OCI-LY7 (cell line): ENCODE measurements around the gene MIER2. TPM values are rescaled to one million over a fixed set of nuclear protein-coding genes. Genes with fewer than 3 reads are reported as not detected.

Experiments used
- BruUV-seq: library from RNA; stranded (reverse); fragments of 400-500 nt; replicated peaks from 2 replicates; lab custom pipeline; 2021; lab: Mats Ljungman, UMichigan
- CTCF ChIA-PET: fragments of 300-600 bp; sonication (Branson Sonifier 250); formaldehyde crosslinking; loops from one replicate; lab custom pipeline; 2022; ENCODE audit warnings: antibody characterized with exemption; ENCODE audit not compliant: unreplicated experiment; lab: Charles Lee
- POLR2A ChIA-PET: fragments of 300-600 bp; sonication (Branson Sonifier 250); formaldehyde crosslinking; loops from one replicate; lab custom pipeline; 2022; ENCODE audit warnings: antibody characterized with exemption; lab: Charles Lee
- DNase-seq: peaks from one replicate; pipeline ENCODE4 v3.0.0-alpha.2; 2015; ENCODE audit warnings: low spot score
- H2AFZ ChIP-seq: fragments of 200-600 bp; sonication (generic), shearing (Covaris generic); 2 replicates; pipeline ENCODE4 v1.6.1; 2014; ENCODE audit warnings: mild to moderate bottlenecking, antibody characterized with exemption, low read length, moderate library complexity
- H3K27ac ChIP-seq: fragments of 200-600 bp; sonication (generic); 2 replicates; pipeline ENCODE4 v1.5.1; 2014; ENCODE audit warnings: mixed run types, low read depth, mild to moderate bottlenecking, moderate library complexity, low read length, inconsistent platforms; ENCODE audit not compliant: poor library complexity, severe bottlenecking
- H3K36me3 ChIP-seq: fragments of 200-600 bp; sonication (generic); 2 replicates; pipeline ENCODE4 v1.6.1; 2014; ENCODE audit warnings: mild to moderate bottlenecking, antibody characterized with exemption, low read length, moderate library complexity, mixed read lengths; ENCODE audit not compliant: insufficient read depth
- H3K4me1 ChIP-seq: fragments of 200-600 bp; sonication (generic); 2 replicates; pipeline ENCODE4 v1.5.1; 2014; ENCODE audit warnings: mild to moderate bottlenecking, low read length; ENCODE audit not compliant: insufficient read depth, poor library complexity, severe bottlenecking
- H3K4me2 ChIP-seq: fragments of 200-600 bp; sonication (generic); 2 replicates; pipeline ENCODE4 v1.6.1; 2014; ENCODE audit warnings: mild to moderate bottlenecking, low read length
- H3K4me3 ChIP-seq: fragments of 200-600 bp; sonication (generic); 2 replicates; pipeline ENCODE4 v1.5.1; 2014; ENCODE audit warnings: mild to moderate bottlenecking, low read depth, low read length; ENCODE audit not compliant: poor library complexity, severe bottlenecking
- H3K79me2 ChIP-seq: fragments of 200-600 bp; sonication (generic); 2 replicates; pipeline ENCODE4 v1.6.1; 2016; ENCODE audit warnings: low read depth, mild to moderate bottlenecking, low read length, moderate library complexity, mixed read lengths; ENCODE audit not compliant: insufficient read depth
- H3K9me2 ChIP-seq: fragments of 200-600 bp; sonication (generic); 2 replicates; pipeline ENCODE4 v1.6.1; 2016; ENCODE audit warnings: mild to moderate bottlenecking, low read length, mixed read lengths; ENCODE audit not compliant: insufficient read depth
- H3K9me3 ChIP-seq: fragments of 200-600 bp; sonication (generic); 2 replicates; pipeline ENCODE4 v1.6.1; 2014; ENCODE audit warnings: mild to moderate bottlenecking, mixed run types, low read length, mixed read lengths
- H4K20me1 ChIP-seq: fragments of 200-600 bp; sonication (generic); 2 replicates; pipeline ENCODE4 v1.6.1; 2014; ENCODE audit warnings: mild to moderate bottlenecking, antibody characterized with exemption, low read length, moderate library complexity, mixed read lengths; ENCODE audit not compliant: insufficient read depth
- CTCF ChIP-seq: fragments of 200-600 bp; sonication (generic); conservative IDR thresholded peaks from 2 replicates; pipeline ENCODE4 v1.5.1; 2014; ENCODE audit warnings: mild to moderate bottlenecking, antibody characterized with exemption, low read length, moderate library complexity, mixed read lengths
- EZH2phosphoT487 ChIP-seq: fragments of 200-600 bp; sonication (generic); IDR thresholded peaks from 2 replicates; pipeline ENCODE4 v1.6.1; 2018; ENCODE audit warnings: low read depth, borderline replicate concordance, mild to moderate bottlenecking, mixed run types, antibody characterized with exemption, low read length, moderate library complexity, mixed read lengths
- intact Hi-C: fragments of 100-400 bp; cut with micrococcal nuclease; formaldehyde crosslinking; loops from one replicate; pipeline ENCODE4 v1.10.0; 2022; ENCODE audit not compliant: unreplicated experiment
- total RNA-seq, 2 experiments: library from RNA; depleted of rRNA in 1 of 2; stranded (reverse); fragments of >200 nt in 1 of 2; shearing (Covaris generic) in 1 of 2; gene quantifications; 2 replicates each; pipeline ENCODE4 v1.2.3, GENCODE V29; 2014 to 2022

MIER2 gene
- total RNA-seq, 2 experiments from 2014 or later = 29.1 to 30.2 TPM

DNA sequence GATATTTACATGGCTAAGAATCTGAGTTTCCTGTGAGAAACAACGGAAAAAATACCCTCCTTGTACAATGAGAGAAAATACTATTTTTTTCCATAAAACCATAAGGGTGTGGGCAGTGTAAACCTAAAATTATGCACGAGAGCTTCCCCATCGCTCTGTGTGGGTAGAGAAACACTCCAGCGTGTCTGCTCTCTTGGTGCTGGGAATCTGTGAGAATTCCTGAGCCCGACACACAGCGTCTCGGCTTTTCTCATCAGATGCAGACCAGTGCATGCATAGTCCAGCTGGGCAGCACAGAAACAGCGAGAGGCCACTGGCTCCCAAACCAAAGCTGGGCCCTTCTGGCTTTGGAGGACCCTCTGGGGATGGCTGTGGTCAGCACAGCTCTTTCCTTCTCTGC is 65.4 kb downstream of the MIER2 start:
- Histone ChIP-seq H3K9me3 (no peaks in the 10 kb centered on the region), H3K79me2 (no peaks in the 10 kb centered on the region), H4K20me1 (no peaks in the 10 kb centered on the region), H3K4me1 (no peaks in the 10 kb centered on the region), H3K4me2 (no peak overlapping the region), H3K4me3 (no peak overlapping the region), H3K9me2 (no peaks in the 10 kb centered on the region), H2AFZ (no peak overlapping the region), H3K36me3 (no peaks in the 10 kb centered on the region), H3K27ac (no peak overlapping the region)
- no TSS peak for BruUV-seq
- ChIA-PET CTCF (no interaction called here), POLR2A (no interaction called here)
- DNase-seq = no peak
- TF ChIP-seq EZH2phosphoT487 = no peak
- no peak for TF ChIP-seq CTCF
- intact Hi-C loops = no loop called here

DNA sequence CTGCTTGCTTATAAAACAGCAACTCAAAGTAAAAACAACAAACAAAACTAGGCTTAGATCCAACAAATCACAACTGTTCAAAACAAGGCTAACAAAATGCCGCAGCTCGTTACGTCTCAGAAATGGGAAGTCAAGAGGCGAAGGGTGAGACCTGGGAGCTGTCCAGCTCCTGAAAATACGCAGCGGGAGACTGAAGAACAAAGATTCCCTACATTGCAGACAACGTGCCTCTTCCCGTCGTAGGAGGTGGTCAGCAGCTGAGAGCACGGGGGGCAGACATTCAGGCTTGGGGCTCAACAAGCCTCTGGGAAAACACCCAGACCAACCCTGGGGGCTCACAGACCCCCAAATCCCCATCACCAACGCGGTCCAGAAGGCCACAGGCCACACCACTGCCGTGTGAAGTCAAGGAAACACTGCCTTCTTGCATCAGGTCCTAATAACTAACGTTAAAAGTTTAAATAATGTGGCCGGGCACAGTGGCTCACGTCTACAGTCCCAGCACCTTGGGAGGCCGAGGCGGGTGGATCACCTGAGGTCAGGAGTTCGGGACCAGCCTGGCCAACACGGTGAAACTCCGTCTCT is 66.9 kb downstream of the MIER2 start:
- Histone ChIP-seq H3K4me2 (no peak overlapping the region), H3K79me2 (no peaks in the 10 kb centered on the region), H3K27ac (no peak overlapping the region), H2AFZ (no peak overlapping the region), H3K4me1 (no peaks in the 10 kb centered on the region), H3K9me3 (no peaks in the 10 kb centered on the region), H3K36me3 (no peaks in the 10 kb centered on the region), H4K20me1 (no peaks in the 10 kb centered on the region), H3K9me2 (no peaks in the 10 kb centered on the region), H3K4me3 (no peak overlapping the region)
- no peak for DNase-seq
- ChIA-PET POLR2A (no interaction called here), CTCF (no interaction called here)
- BruUV-seq = no TSS peak
- TF ChIP-seq CTCF (no peak), EZH2phosphoT487 (no peak)
- intact Hi-C loops = no loop called here

DNA sequence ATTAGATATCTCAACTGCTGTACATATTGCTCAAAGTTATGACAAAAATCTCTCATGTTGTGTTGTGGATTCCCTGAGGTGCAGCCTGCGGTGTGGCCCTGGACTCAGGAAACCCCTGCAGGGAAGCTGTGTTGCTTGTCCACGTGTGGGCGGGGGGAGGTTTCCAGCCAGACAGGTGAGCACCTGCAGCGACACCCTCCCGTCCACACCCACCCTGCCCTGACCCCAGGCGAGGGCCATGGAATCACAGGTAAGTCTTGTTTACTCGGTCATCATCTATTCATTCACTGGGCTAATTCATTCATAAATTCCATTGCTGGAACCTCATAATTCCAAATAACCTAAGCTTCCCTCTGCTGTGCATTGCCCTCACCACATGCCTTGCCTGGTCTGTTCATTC is 67.5 kb downstream of the MIER2 start:
- no peaks in the 10 kb centered on the region for H4K20me1 ChIP-seq
- ChIA-PET POLR2A (no interaction called here), CTCF (no interaction called here)
- no peaks in the 10 kb centered on the region for H3K4me1 ChIP-seq
- TF ChIP-seq CTCF (no peak), EZH2phosphoT487 (no peak)
- no peaks in the 10 kb centered on the region for H3K9me2 ChIP-seq
- DNase-seq = no peak
- H3K4me3 ChIP-seq = no peak overlapping the region
- H3K79me2 ChIP-seq = no peaks in the 10 kb centered on the region
- no peak overlapping the region for H3K4me2 ChIP-seq
- intact Hi-C loops = no loop called here
- no peaks in the 10 kb centered on the region for H3K36me3 ChIP-seq
- H3K27ac ChIP-seq = no peak overlapping the region
- no peak overlapping the region for H2AFZ ChIP-seq
- no peaks in the 10 kb centered on the region for H3K9me3 ChIP-seq
- no TSS peak for BruUV-seq
